ENCODE data around the gene TJP2.

Gene TJP2

GRCh38 chr9:69237702-69238295 lies 63.7 kb downstream of the TJP2 start:
- no peaks in the 10 kb centered on the region for H3K9me3 ChIP-seq (ENCODE audit: low read depth, low read length)
- H3K4me3 ChIP-seq, result no peak overlapping the region
- H3K36me3 ChIP-seq (ENCODE audit: insufficient read depth, low read length), result no peaks in the 10 kb centered on the region; the same call in 1 of the 2 replicates
- DNase-seq (ENCODE audit: low read depth, low spot score), result no peak
- H3K9ac ChIP-seq (ENCODE audit: insufficient read length), result no peak overlapping the region
- H3K27ac ChIP-seq, result no peak overlapping the region
- TF ChIP-seq POLR2AphosphoS5 (IDR thresholded peaks at IDR 0.05; ENCODE audit: borderline replicate concordance, low read depth, low read length), result no peak
- no peak for TF ChIP-seq EZH2 (IDR thresholded peaks at IDR 0.05)
- no peak for TF ChIP-seq FOXP2 (optimal IDR thresholded peaks at IDR 0.05; ENCODE audit: control extremely low read depth, extremely low read length, insufficient read depth)

GRCh38 chr9:69243116-69243515 lies 69.0 kb downstream of the TJP2 start:
- H3K4me3 ChIP-seq, result no peak overlapping the region
- no peak overlapping the region for H3K27ac ChIP-seq
- no peaks in the 10 kb centered on the region for H3K36me3 ChIP-seq (ENCODE audit: insufficient read depth, low read length)
- no peak overlapping the region for H3K9ac ChIP-seq (ENCODE audit: insufficient read length)
- no peak for DNase-seq (ENCODE audit: low read depth, low spot score)
- H3K9me3 ChIP-seq (ENCODE audit: low read depth, low read length), result no peaks in the 10 kb centered on the region
- TF ChIP-seq POLR2AphosphoS5 (IDR thresholded peaks at IDR 0.05; ENCODE audit: borderline replicate concordance, low read depth, low read length) (no peak), EZH2 (IDR thresholded peaks at IDR 0.05) (no peak), FOXP2 (optimal IDR thresholded peaks at IDR 0.05; ENCODE audit: control extremely low read depth, extremely low read length, insufficient read depth) (no peak)

DNA sequence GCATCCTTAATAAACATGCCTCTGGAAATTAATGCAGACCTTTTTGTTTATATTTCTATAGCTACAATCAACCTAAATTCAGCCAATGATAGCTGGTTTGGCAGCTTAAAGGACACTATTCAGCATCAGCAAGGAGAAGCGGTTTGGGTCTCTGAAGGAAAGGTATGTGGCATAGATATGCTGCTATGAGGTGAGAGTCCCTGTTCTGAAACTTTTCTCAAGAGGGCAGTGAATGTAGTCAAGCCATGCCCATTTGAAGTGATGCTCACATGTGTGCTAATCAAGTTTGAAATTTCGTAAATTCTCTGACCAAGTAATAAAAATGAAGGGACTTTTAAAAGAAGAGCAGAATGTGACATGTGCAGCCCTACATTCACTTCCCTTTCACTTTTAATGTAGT lies 72.6 kb downstream of the TJP2 start:
- H3K36me3 ChIP-seq (ENCODE audit: insufficient read depth, low read length), result no peaks in the 10 kb centered on the region
- no peak for DNase-seq (ENCODE audit: low read depth, low spot score)
- H3K9ac ChIP-seq (ENCODE audit: insufficient read length), result no peak overlapping the region
- no peak for TF ChIP-seq FOXP2 (optimal IDR thresholded peaks at IDR 0.05; ENCODE audit: control extremely low read depth, extremely low read length, insufficient read depth)
- no peak for TF ChIP-seq POLR2AphosphoS5 (IDR thresholded peaks at IDR 0.05; ENCODE audit: borderline replicate concordance, low read depth, low read length)
- no peak for TF ChIP-seq EZH2 (IDR thresholded peaks at IDR 0.05)
- no peak overlapping the region for H3K4me3 ChIP-seq
- H3K9me3 ChIP-seq (ENCODE audit: low read depth, low read length), result no peaks in the 10 kb centered on the region
- H3K27ac ChIP-seq, result no peak overlapping the region

DNA sequence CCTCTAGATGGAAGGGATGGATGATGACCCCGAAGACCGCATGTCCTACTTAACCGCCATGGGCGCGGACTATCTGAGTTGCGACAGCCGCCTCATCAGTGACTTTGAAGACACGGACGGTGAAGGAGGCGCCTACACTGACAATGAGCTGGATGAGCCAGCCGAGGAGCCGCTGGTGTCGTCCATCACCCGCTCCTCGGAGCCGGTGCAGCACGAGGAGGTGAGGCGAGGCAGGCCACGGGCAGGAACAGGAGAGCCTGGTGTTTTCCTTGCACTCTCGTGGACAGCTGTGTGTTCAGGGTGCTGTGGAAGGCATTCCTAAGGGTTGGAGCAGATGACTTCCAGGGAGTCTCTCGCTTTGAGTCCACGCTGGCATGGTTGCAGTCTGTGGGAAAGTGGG lies 73.9 kb downstream of the TJP2 start:
- Histone ChIP-seq H3K27ac (no peak overlapping the region), H3K4me3 (no peak overlapping the region), H3K36me3 (ENCODE audit: insufficient read depth, low read length) (no peaks in the 10 kb centered on the region), H3K9ac (ENCODE audit: insufficient read length) (no peak overlapping the region), H3K9me3 (ENCODE audit: low read depth, low read length) (no peaks in the 10 kb centered on the region)
- DNase-seq (ENCODE audit: low read depth, low spot score), result no peak
- TF ChIP-seq EZH2 (IDR thresholded peaks at IDR 0.05) (no peak), POLR2AphosphoS5 (IDR thresholded peaks at IDR 0.05; ENCODE audit: borderline replicate concordance, low read depth, low read length) (no peak), FOXP2 (optimal IDR thresholded peaks at IDR 0.05; ENCODE audit: control extremely low read depth, extremely low read length, insufficient read depth) (no peak)

DNA sequence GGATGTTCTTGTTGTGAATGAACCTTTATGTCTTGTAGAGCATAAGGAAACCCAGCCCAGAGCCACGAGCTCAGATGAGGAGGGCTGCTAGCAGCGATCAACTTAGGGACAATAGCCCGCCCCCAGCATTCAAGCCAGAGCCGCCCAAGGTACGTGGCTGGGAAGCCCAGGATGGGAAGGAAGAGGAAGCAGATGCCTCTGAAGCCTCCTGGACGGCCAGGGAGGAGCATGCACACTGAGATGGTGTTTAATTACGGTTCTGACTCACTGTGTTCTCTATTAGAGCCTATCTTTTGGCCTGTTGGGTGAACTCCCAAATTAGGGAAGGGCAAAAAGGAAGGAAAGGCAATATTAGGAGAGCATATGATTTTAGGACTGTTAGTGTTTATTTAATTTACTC lies 75.3 kb downstream of the TJP2 start:
- Histone ChIP-seq H3K9ac (ENCODE audit: insufficient read length) (no peak overlapping the region), H3K4me3 (no peak overlapping the region), H3K27ac (no peak overlapping the region), H3K9me3 (ENCODE audit: low read depth, low read length) (no peaks in the 10 kb centered on the region), H3K36me3 (ENCODE audit: insufficient read depth, low read length) (no peaks in the 10 kb centered on the region; the same call in 1 of the 2 replicates)
- no peak for TF ChIP-seq FOXP2 (optimal IDR thresholded peaks at IDR 0.05; ENCODE audit: control extremely low read depth, extremely low read length, insufficient read depth)
- TF ChIP-seq POLR2AphosphoS5 (IDR thresholded peaks at IDR 0.05; ENCODE audit: borderline replicate concordance, low read depth, low read length), result no peak
- TF ChIP-seq EZH2 (IDR thresholded peaks at IDR 0.05), result no peak
- no peak for DNase-seq (ENCODE audit: low read depth, low spot score)

GRCh38 chr9:69250681-69251080 lies 76.6 kb downstream of the TJP2 start:
- Histone ChIP-seq H3K9ac (ENCODE audit: insufficient read length) (no peak overlapping the region), H3K9me3 (ENCODE audit: low read depth, low read length) (no peaks in the 10 kb centered on the region), H3K4me3 (no peak overlapping the region), H3K27ac (no peak overlapping the region), H3K36me3 (ENCODE audit: insufficient read depth, low read length) (no peaks in the 10 kb centered on the region; the same call in 1 of the 2 replicates)
- TF ChIP-seq POLR2AphosphoS5 (IDR thresholded peaks at IDR 0.05; ENCODE audit: borderline replicate concordance, low read depth, low read length) (no peak), FOXP2 (optimal IDR thresholded peaks at IDR 0.05; ENCODE audit: control extremely low read depth, extremely low read length, insufficient read depth) (no peak), EZH2 (IDR thresholded peaks at IDR 0.05) (no peak)
- no peak for DNase-seq (ENCODE audit: low read depth, low spot score)

DNA sequence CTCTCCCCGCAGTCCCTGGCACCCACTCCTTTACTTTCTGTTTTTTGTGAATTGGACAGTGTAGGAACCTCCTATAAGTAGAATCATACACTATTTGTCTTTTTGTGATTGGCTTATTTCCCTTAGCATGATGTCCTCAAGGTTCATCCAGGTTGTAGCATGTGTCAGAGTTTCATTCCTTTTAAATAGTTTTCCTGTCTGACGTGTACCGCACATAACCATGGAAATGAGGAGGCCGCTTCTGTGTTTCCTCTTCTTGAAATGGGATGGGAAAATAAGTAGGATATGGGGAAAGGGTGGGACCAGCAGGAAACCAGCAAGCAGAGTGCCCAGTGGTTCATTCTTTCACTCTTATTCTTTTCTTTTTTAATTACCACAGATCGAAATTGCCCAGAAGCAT lies 78.4 kb downstream of the TJP2 start:
- no peak for DNase-seq (ENCODE audit: low read depth, low spot score)
- no peak overlapping the region for H3K9ac ChIP-seq (ENCODE audit: insufficient read length)
- H3K4me3 ChIP-seq, result no peak overlapping the region
- H3K36me3 ChIP-seq (ENCODE audit: insufficient read depth, low read length), result no peaks in the 10 kb centered on the region; the same call in 1 of the 2 replicates
- TF ChIP-seq EZH2 (IDR thresholded peaks at IDR 0.05), result no peak
- TF ChIP-seq POLR2AphosphoS5 (IDR thresholded peaks at IDR 0.05; ENCODE audit: borderline replicate concordance, low read depth, low read length), result no peak
- no peak for TF ChIP-seq FOXP2 (optimal IDR thresholded peaks at IDR 0.05; ENCODE audit: control extremely low read depth, extremely low read length, insufficient read depth)
- H3K27ac ChIP-seq, result no peak overlapping the region
- H3K9me3 ChIP-seq (ENCODE audit: low read depth, low read length), result no peaks in the 10 kb centered on the region

GRCh38 chr9:69253057-69253456 lies 79.0 kb downstream of the TJP2 start:
- no peak overlapping the region for H3K27ac ChIP-seq
- no peak overlapping the region for H3K4me3 ChIP-seq
- H3K9ac ChIP-seq (ENCODE audit: insufficient read length), result no peak overlapping the region
- no peak for TF ChIP-seq POLR2AphosphoS5 (IDR thresholded peaks at IDR 0.05; ENCODE audit: borderline replicate concordance, low read depth, low read length)
- no peak for TF ChIP-seq EZH2 (IDR thresholded peaks at IDR 0.05)
- TF ChIP-seq FOXP2 (optimal IDR thresholded peaks at IDR 0.05; ENCODE audit: control extremely low read depth, extremely low read length, insufficient read depth), result no peak
- H3K36me3 ChIP-seq (ENCODE audit: insufficient read depth, low read length), result no peaks in the 10 kb centered on the region; the same call in 1 of the 2 replicates
- no peaks in the 10 kb centered on the region for H3K9me3 ChIP-seq (ENCODE audit: low read depth, low read length)
- DNase-seq (ENCODE audit: low read depth, low spot score), result no peak

GRCh38 chr9:69254223-69254622 lies 80.1 kb downstream of the TJP2 start:
- Histone ChIP-seq H3K4me3 (no peak overlapping the region), H3K27ac (no peak overlapping the region), H3K9ac (ENCODE audit: insufficient read length) (no peak overlapping the region), H3K9me3 (ENCODE audit: low read depth, low read length) (no peaks in the 10 kb centered on the region), H3K36me3 (ENCODE audit: insufficient read depth, low read length) (no peaks in the 10 kb centered on the region; the same call in 1 of the 2 replicates)
- TF ChIP-seq FOXP2 (optimal IDR thresholded peaks at IDR 0.05; ENCODE audit: control extremely low read depth, extremely low read length, insufficient read depth) (no peak), POLR2AphosphoS5 (IDR thresholded peaks at IDR 0.05; ENCODE audit: borderline replicate concordance, low read depth, low read length) (no peak), EZH2 (IDR thresholded peaks at IDR 0.05) (no peak)
- no peak for DNase-seq (ENCODE audit: low read depth, low spot score)

All from SK-N-MC (cell line).